GM18498 (cell line): ENCODE measurements around the gene CFD.

Source experiments
- ATAC-seq: cut with Tn5 transposase; IDR thresholded peaks from one replicate; pipeline ENCODE4 v1.9.1; 2021; ENCODE audit warnings: mild to moderate bottlenecking, moderate library complexity; ENCODE audit not compliant: unreplicated experiment

CFD gene

GRCh38 chr19:903266-903797, 43.9 kb downstream of the CFD start:
- ATAC-seq, result no peak

GRCh38 chr19:904545-904944, 45.1 kb downstream of the CFD start:
- ATAC-seq, result no peak

- no peak for ATAC-seq
Measured at GRCh38 chr19:906480-906879, 47.0 kb downstream of the CFD start.

- ATAC-seq, result no peak
Measured at GRCh38 chr19:907183-907853, 47.9 kb downstream of the CFD start.

- no peak for ATAC-seq
Measured at GRCh38 chr19:911197-912033, 52.0 kb downstream of the CFD start.

GRCh38 chr19:912181-913079, 53.0 kb downstream of the CFD start:
- peak; percentile 10 for ATAC-seq
